Endothelial cell of umbilical vein (primary cell): ENCODE data around the gene RAB11FIP3. TPM values are rescaled to one million over a fixed set of nuclear protein-coding genes. Genes with fewer than 3 reads are reported as not detected.
"Not testable (repeated sequence)": the region's sequence is repeated elsewhere in the genome, so short reads cannot be mapped to it uniquely, and the experiment has no call there.

Source experiments
- BruUV-seq: library from RNA; stranded (reverse); fragments of 400-500 nt; replicated peaks from 2 replicates; lab custom pipeline; 2021; lab: Mats Ljungman, UMichigan
- CTCF ChIA-PET: fragments of 300-600, 350-600 bp; sonication (Branson Sonifier 250); formaldehyde crosslinking; loops from one replicate; lab custom pipeline; 2021; ENCODE audit warnings: antibody characterized with exemption, inconsistent platforms; lab: Charles Lee
- POLR2A ChIA-PET: fragments of 300-600, 350-600 bp; sonication (Branson Sonifier 250); formaldehyde crosslinking; loops from one replicate; lab custom pipeline; 2021; ENCODE audit warnings: antibody characterized with exemption, inconsistent platforms; lab: Charles Lee
- DNase-seq: peaks from one replicate; pipeline ENCODE4 v3.0.0-alpha.2; 2011; ENCODE audit warnings: low read depth, low spot score
- FAIRE-seq: peaks from 2 replicates; lab custom pipeline; 2011; peaks lifted over from hg19 to GRCh38; lab: Jason Lieb, UNC
- H2AFZ ChIP-seq: 2 replicates; pipeline ENCODE4 v1.6.0; 2012; ENCODE audit warnings: low read depth, low read length, control low read depth, inconsistent platforms
- H3K27ac ChIP-seq: 2 replicates; pipeline ENCODE4 v1.5.1; 2011; ENCODE audit warnings: low read depth, mild to moderate bottlenecking, control low read depth, low read length, moderate library complexity; ENCODE audit not compliant: insufficient read depth
- H3K27me3 ChIP-seq, 2 experiments: 2 replicates each; pipeline versions ENCODE4 v1.6.0 to v1.6.1; 2011; ENCODE audit warnings: low read length in 2 of 2, mixed read lengths in 1 of 2; ENCODE audit not compliant: control insufficient read depth in 2 of 2, insufficient read depth in 2 of 2
- H3K36me3 ChIP-seq, 2 experiments: 2 replicates in 1 of 2; 3 replicates in 1 of 2; pipeline ENCODE4 v1.5.1; 2011; ENCODE audit warnings: low read length in 2 of 2, mild to moderate bottlenecking in 1 of 2, moderate library complexity in 1 of 2; ENCODE audit not compliant: control insufficient read depth in 2 of 2, insufficient read depth in 2 of 2; ENCODE audit errors: extremely low read depth in 1 of 2
- H3K4me1 ChIP-seq: 3 replicates; pipeline ENCODE4 v1.5.1; 2011; ENCODE audit warnings: mild to moderate bottlenecking, low read length; ENCODE audit not compliant: control insufficient read depth, insufficient read depth; ENCODE audit errors: extremely low read depth
- H3K4me2 ChIP-seq: 2 replicates; pipeline ENCODE4 v1.6.1; 2011; ENCODE audit warnings: low read length, control low read depth, mixed read lengths; ENCODE audit not compliant: insufficient read depth
- H3K4me3 ChIP-seq, 3 experiments: fragments of 200-600 bp in 1 of 3; sonication (generic), shearing (Covaris generic) in 1 of 3; replicated peaks in 1 of 3; 2 replicates each; pipeline ENCODE4 v1.5.1; 2011 to 2016; ENCODE audit warnings: control low read depth in 3 of 3, low read length in 3 of 3, mild to moderate bottlenecking in 2 of 3, inconsistent platforms in 1 of 3, low read depth in 1 of 3, moderate library complexity in 1 of 3; ENCODE audit not compliant: insufficient read depth in 1 of 3
- H3K79me2 ChIP-seq: 2 replicates; pipeline ENCODE4 v1.6.0; 2012; ENCODE audit warnings: low read length, inconsistent platforms; ENCODE audit not compliant: control insufficient read depth, insufficient read depth
- H3K9ac ChIP-seq: replicated peaks from 2 replicates; pipeline ENCODE3; 2011; ENCODE audit warnings: low read length, control low read depth; ENCODE audit not compliant: insufficient read depth; ENCODE audit errors: extremely low read depth
- H3K9me1 ChIP-seq: replicated peaks from 3 replicates; pipeline ENCODE4 v1.6.0; 2011; ENCODE audit warnings: mild to moderate bottlenecking, low read length; ENCODE audit not compliant: control insufficient read depth, insufficient read depth; ENCODE audit errors: extremely low read depth
- H3K9me3 ChIP-seq: replicated peaks from 2 replicates; pipeline ENCODE4 v1.5.1; 2012; ENCODE audit warnings: low read length, inconsistent platforms; ENCODE audit not compliant: control insufficient read depth, insufficient read depth
- H4K20me1 ChIP-seq: replicated peaks from 2 replicates; pipeline ENCODE3; 2011; ENCODE audit warnings: mild to moderate bottlenecking, low read length; ENCODE audit not compliant: control insufficient read depth, insufficient read depth; ENCODE audit errors: extremely low read depth
- dilution Hi-C: fragments of 300-500 bp; cut with MboI; formaldehyde crosslinking; loops from one replicate; pipeline ENCODE4 v1.15.0; 2019; ENCODE audit warnings: low sequenced_read_pairs; ENCODE audit not compliant: extremely low pct_ligation_motif_present
- intact Hi-C: fragments of 100-400 bp; cut with micrococcal nuclease; formaldehyde crosslinking; loops from one replicate; pipeline ENCODE4 v1.10.0; 2022
- polyA plus RNA-seq, 4 experiments: library from polyadenylated mRNA; depleted of rRNA in 3 of 4; stranded (reverse) in 3 of 4; unstranded in 1 of 4; fragments of >200 nt; gene quantifications; 2 replicates each; pipeline versions ENCODE4 v1.2.1 to v1.2.3, GENCODE V29; 2011 to 2012; ENCODE audit warnings: missing spikeins in 1 of 4
- total RNA-seq: library from RNA; stranded (reverse); gene quantifications from 2 replicates; pipeline ENCODE4 v1.2.3, GENCODE V29; 2021

RAB11FIP3 gene
- total and polyA plus RNA-seq, 2 donors (not counting 3 experiments of a cell fraction or from before 2014, with no cell fraction given): 20.5 to 75.9 TPM

- intact Hi-C loops, H3K27ac ChIP-seq, H3K79me2 ChIP-seq, DNase-seq, CTCF ChIA-PET, H3K36me3 ChIP-seq, H3K4me3 ChIP-seq, H3K27me3 ChIP-seq, H2AFZ ChIP-seq, H3K9me1 ChIP-seq, dilution Hi-C loops, POLR2A ChIA-PET, H3K4me2 ChIP-seq, H3K9me3 ChIP-seq, BruUV-seq, H4K20me1 ChIP-seq, FAIRE-seq, H3K9ac ChIP-seq, H3K4me1 ChIP-seq: not testable (repeated sequence)
These were observed 10.3 kb upstream of the RAB11FIP3 start for GRCh38 chr16:415170-415498.

- Histone ChIP-seq H3K79me2 (peaks cover 11% of the 10 kb centered on the region), H3K4me1 (peaks cover 22% of the 10 kb centered on the region)
- H3K36me3 ChIP-seq, H3K9ac ChIP-seq, H4K20me1 ChIP-seq, H3K4me2 ChIP-seq, H3K4me3 ChIP-seq, H3K27ac ChIP-seq, FAIRE-seq, H3K27me3 ChIP-seq, dilution Hi-C loops, DNase-seq, H2AFZ ChIP-seq, BruUV-seq, POLR2A ChIA-PET, H3K9me1 ChIP-seq, intact Hi-C loops, H3K9me3 ChIP-seq: not testable (repeated sequence)
- CTCF ChIA-PET: interaction anchor here (1.7 kb wide), 1 partner anchor 73 kb away, joined by 6 read pairs; no protein-coding TSS in a partner anchor
These were observed 3.3 kb upstream of the RAB11FIP3 start for GRCh38 chr16:422179-422578.
